HG02981 (cell line): Measurements from ENCODE around the gene ERCC6.

Source experiments
- ATAC-seq: cut with Tn5 transposase; IDR thresholded peaks from one replicate; pipeline ENCODE4 v1.9.1; 2021; ENCODE audit warnings: mild to moderate bottlenecking, moderate library complexity; ENCODE audit not compliant: unreplicated experiment

The ERCC6 gene

GRCh38 chr10:49512121-49512809, 26.7 kb downstream of the ERCC6 start:
- peak; percentile 51 for ATAC-seq

GRCh38 chr10:49509771-49510303, 29.1 kb downstream of the ERCC6 start:
- no peak for ATAC-seq

GRCh38 chr10:49508654-49509053, 30.3 kb downstream of the ERCC6 start:
- ATAC-seq, result no peak

GRCh38 chr10:49508249-49508648, 30.7 kb downstream of the ERCC6 start:
- no peak for ATAC-seq

GRCh38 chr10:49505589-49505988, 33.3 kb downstream of the ERCC6 start:
- ATAC-seq, result no peak

GRCh38 chr10:49505076-49505475, 33.8 kb downstream of the ERCC6 start:
- ATAC-seq, result no peak

- no peak for ATAC-seq
These were observed 34.4 kb downstream of the ERCC6 start for GRCh38 chr10:49504528-49504927.

- no peak for ATAC-seq
These were observed 36.6 kb downstream of the ERCC6 start for GRCh38 chr10:49502358-49502757.

GRCh38 chr10:49500412-49500811, 38.5 kb downstream of the ERCC6 start:
- ATAC-seq, result no peak

- no peak for ATAC-seq
These were observed 39.5 kb downstream of the ERCC6 start for GRCh38 chr10:49499305-49499851.

GRCh38 chr10:49498425-49498824, 40.5 kb downstream of the ERCC6 start:
- ATAC-seq, result no peak

- ATAC-seq, result no peak
These were observed 41.6 kb downstream of the ERCC6 start for GRCh38 chr10:49497358-49497757.

GRCh38 chr10:49488056-49488717, 50.7 kb downstream of the ERCC6 start:
- ATAC-seq, result no peak

- no peak for ATAC-seq
These were observed 52.2 kb downstream of the ERCC6 start for GRCh38 chr10:49486738-49487137.

- no peak for ATAC-seq
These were observed 52.9 kb downstream of the ERCC6 start for GRCh38 chr10:49486009-49486408.

GRCh38 chr10:49484486-49485235, 54.3 kb downstream of the ERCC6 start:
- no peak for ATAC-seq

GRCh38 chr10:49478819-49479218, 60.1 kb downstream of the ERCC6 start:
- no peak for ATAC-seq

GRCh38 chr10:49474901-49475300, 64.0 kb downstream of the ERCC6 start:
- ATAC-seq, result no peak

GRCh38 chr10:49471532-49471931, 67.4 kb downstream of the ERCC6 start:
- ATAC-seq, result no peak

- no peak for ATAC-seq
These were observed 73.2 kb downstream of the ERCC6 start for GRCh38 chr10:49465736-49466135.
